Measurements from ENCODE around the gene GUCY1B1.

The GUCY1B1 gene

GRCh38 chr4:155734951-155735350, 23.9 kb upstream of the GUCY1B1 start:
- Histone ChIP-seq H4K20me1 (ENCODE audit: control insufficient read depth, insufficient read depth, low read depth, low read length) (no peaks in the 10 kb centered on the region), H3K79me2 (ENCODE audit: control insufficient read depth, low read length) (no peaks in the 10 kb centered on the region), H3K4me3 (ENCODE audit: low read length) (no peak overlapping the region), H3F3A (ENCODE audit: control insufficient read depth, insufficient read depth) (no peaks in the 10 kb centered on the region), H3K27me3 (ENCODE audit: control insufficient read depth, low read length) (no peaks in the 10 kb centered on the region), H3K9me3 (ENCODE audit: control insufficient read depth, insufficient read depth, low read length) (no peaks in the 10 kb centered on the region), H3K4me1 (ENCODE audit: control insufficient read depth, low read length) (no peaks in the 10 kb centered on the region), H3K9me2 (replicated peaks; ENCODE audit: control insufficient read depth, low read length) (no peaks in the 10 kb centered on the region), H3K27ac (ENCODE audit: low read depth, low read length) (no peak overlapping the region), H3K4me2 (ENCODE audit: low read length) (no peak overlapping the region), H3K36me3 (ENCODE audit: control insufficient read depth, low read length) (no peaks in the 10 kb centered on the region)
- TF ChIP-seq EZH2phosphoT487 (IDR thresholded peaks at IDR 0.05; ENCODE audit: borderline replicate concordance, low read length) (no peak), CTCF (IDR thresholded peaks at IDR 0.05; ENCODE audit: low read depth, low read length, poor library complexity, severe bottlenecking) (no peak)

- no peak overlapping the region for H3K27ac ChIP-seq (ENCODE audit: low read depth, low read length)
- TF ChIP-seq CTCF (IDR thresholded peaks at IDR 0.05; ENCODE audit: low read depth, low read length, poor library complexity, severe bottlenecking) (no peak), EZH2phosphoT487 (IDR thresholded peaks at IDR 0.05; ENCODE audit: borderline replicate concordance, low read length) (no peak)
- no peaks in the 10 kb centered on the region for H3F3A ChIP-seq (ENCODE audit: control insufficient read depth, insufficient read depth)
- H3K36me3 ChIP-seq (ENCODE audit: control insufficient read depth, low read length), result no peaks in the 10 kb centered on the region
- H3K9me3 ChIP-seq (ENCODE audit: control insufficient read depth, insufficient read depth, low read length), result no peaks in the 10 kb centered on the region
- H3K79me2 ChIP-seq (ENCODE audit: control insufficient read depth, low read length), result no peaks in the 10 kb centered on the region
- no peak overlapping the region for H3K4me2 ChIP-seq (ENCODE audit: low read length)
- H3K4me1 ChIP-seq (ENCODE audit: control insufficient read depth, low read length), result no peaks in the 10 kb centered on the region
- no peaks in the 10 kb centered on the region for H3K27me3 ChIP-seq (ENCODE audit: control insufficient read depth, low read length)
- no peak overlapping the region for H3K4me3 ChIP-seq (ENCODE audit: low read length)
- no peaks in the 10 kb centered on the region for H3K9me2 ChIP-seq (replicated peaks; ENCODE audit: control insufficient read depth, low read length)
- no peaks in the 10 kb centered on the region for H4K20me1 ChIP-seq (ENCODE audit: control insufficient read depth, insufficient read depth, low read depth, low read length)
Observed at GRCh38 chr4:155735496-155735895, 23.3 kb upstream of the GUCY1B1 start.

GRCh38 chr4:155738548-155738947, 20.3 kb upstream of the GUCY1B1 start:
- Histone ChIP-seq H3K4me1 (ENCODE audit: control insufficient read depth, low read length) (no peaks in the 10 kb centered on the region), H3K79me2 (ENCODE audit: control insufficient read depth, low read length) (no peaks in the 10 kb centered on the region), H3K27ac (ENCODE audit: low read depth, low read length) (no peak overlapping the region), H3K4me2 (ENCODE audit: low read length) (no peak overlapping the region), H3K36me3 (ENCODE audit: control insufficient read depth, low read length) (no peaks in the 10 kb centered on the region), H3K4me3 (ENCODE audit: low read length) (no peak overlapping the region), H3F3A (ENCODE audit: control insufficient read depth, insufficient read depth) (no peaks in the 10 kb centered on the region), H4K20me1 (ENCODE audit: control insufficient read depth, insufficient read depth, low read depth, low read length) (no peaks in the 10 kb centered on the region), H3K9me3 (ENCODE audit: control insufficient read depth, insufficient read depth, low read length) (no peaks in the 10 kb centered on the region), H3K9me2 (replicated peaks; ENCODE audit: control insufficient read depth, low read length) (no peaks in the 10 kb centered on the region), H3K27me3 (ENCODE audit: control insufficient read depth, low read length) (no peaks in the 10 kb centered on the region)
- TF ChIP-seq CTCF (IDR thresholded peaks at IDR 0.05; ENCODE audit: low read depth, low read length, poor library complexity, severe bottlenecking) (no peak), EZH2phosphoT487 (IDR thresholded peaks at IDR 0.05; ENCODE audit: borderline replicate concordance, low read length) (no peak)

- Histone ChIP-seq H3K27me3 (ENCODE audit: control insufficient read depth, low read length) (no peaks in the 10 kb centered on the region), H4K20me1 (ENCODE audit: control insufficient read depth, insufficient read depth, low read depth, low read length) (no peaks in the 10 kb centered on the region), H3F3A (ENCODE audit: control insufficient read depth, insufficient read depth) (no peaks in the 10 kb centered on the region), H3K4me3 (ENCODE audit: low read length) (no peak overlapping the region), H3K4me2 (ENCODE audit: low read length) (no peak overlapping the region), H3K36me3 (ENCODE audit: control insufficient read depth, low read length) (no peaks in the 10 kb centered on the region), H3K79me2 (ENCODE audit: control insufficient read depth, low read length) (no peaks in the 10 kb centered on the region), H3K27ac (ENCODE audit: low read depth, low read length) (no peak overlapping the region), H3K9me3 (ENCODE audit: control insufficient read depth, insufficient read depth, low read length) (no peaks in the 10 kb centered on the region), H3K4me1 (ENCODE audit: control insufficient read depth, low read length) (no peaks in the 10 kb centered on the region), H3K9me2 (replicated peaks; ENCODE audit: control insufficient read depth, low read length) (no peaks in the 10 kb centered on the region)
- TF ChIP-seq EZH2phosphoT487 (IDR thresholded peaks at IDR 0.05; ENCODE audit: borderline replicate concordance, low read length) (no peak), CTCF (IDR thresholded peaks at IDR 0.05; ENCODE audit: low read depth, low read length, poor library complexity, severe bottlenecking) (no peak)
Observed at GRCh38 chr4:155741546-155741945, 17.3 kb upstream of the GUCY1B1 start.

Measured in DOHH2 (cell line).